ENCODE measurements around the gene LAX1.
A peak's percentile ranks its signal among the peaks of the same experiment; 100 is the strongest.
"Not testable (repeated sequence)": the region's sequence is repeated elsewhere in the genome, so short reads cannot be mapped to it uniquely, and the experiment has no call there.

LAX1 gene, protein sequence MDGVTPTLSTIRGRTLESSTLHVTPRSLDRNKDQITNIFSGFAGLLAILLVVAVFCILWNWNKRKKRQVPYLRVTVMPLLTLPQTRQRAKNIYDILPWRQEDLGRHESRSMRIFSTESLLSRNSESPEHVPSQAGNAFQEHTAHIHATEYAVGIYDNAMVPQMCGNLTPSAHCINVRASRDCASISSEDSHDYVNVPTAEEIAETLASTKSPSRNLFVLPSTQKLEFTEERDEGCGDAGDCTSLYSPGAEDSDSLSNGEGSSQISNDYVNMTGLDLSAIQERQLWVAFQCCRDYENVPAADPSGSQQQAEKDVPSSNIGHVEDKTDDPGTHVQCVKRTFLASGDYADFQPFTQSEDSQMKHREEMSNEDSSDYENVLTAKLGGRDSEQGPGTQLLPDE

DNA sequence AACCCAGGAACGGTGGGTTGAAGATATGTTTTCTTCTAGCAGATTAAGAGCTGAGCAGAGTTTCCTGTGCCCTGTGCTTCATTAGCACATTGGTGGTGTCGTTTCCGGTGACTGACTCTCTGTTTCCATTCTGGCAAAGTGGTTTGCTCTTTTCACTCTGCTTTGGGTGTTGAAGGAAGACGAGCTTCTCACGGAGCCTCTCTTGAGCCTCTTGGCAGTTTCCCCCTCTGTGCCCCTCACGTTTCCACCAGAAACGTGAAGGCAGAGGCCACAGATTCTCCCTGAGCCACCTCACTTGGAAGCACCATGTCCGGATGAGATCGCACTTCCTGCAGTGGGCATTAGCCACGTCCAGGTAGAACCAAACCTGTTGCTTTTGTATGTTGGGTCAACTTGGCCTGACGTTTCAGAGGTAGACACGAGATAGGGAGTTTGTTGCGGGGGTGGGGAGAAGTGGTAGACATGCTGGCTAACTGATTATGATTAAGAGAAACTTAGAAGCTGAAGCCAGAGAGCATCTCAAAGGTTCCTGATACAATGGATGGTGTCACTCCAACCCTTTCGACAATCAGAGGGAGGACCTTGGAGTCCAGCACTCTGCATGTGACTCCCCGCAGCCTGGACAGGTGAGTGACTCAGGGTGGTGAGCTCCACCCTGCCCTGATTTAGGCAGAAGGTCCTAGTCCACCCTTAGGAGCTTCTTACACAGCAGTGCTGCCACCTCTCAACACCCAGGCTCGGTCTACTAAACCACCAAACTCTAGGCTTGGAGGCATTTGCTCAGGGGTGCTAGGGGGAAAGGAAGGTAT is at the start of gene LAX1:
Gene LAX1 (plus strand): TSS at position 155 of the 809 bp plus-strand sequence. CDS start 383 bp downstream, at position 538.
- peak; percentile 66 to 68 for DNase-seq (ENCODE audit: low read depth in 2 of 2, low spot score in 1 of 2)

DNA sequence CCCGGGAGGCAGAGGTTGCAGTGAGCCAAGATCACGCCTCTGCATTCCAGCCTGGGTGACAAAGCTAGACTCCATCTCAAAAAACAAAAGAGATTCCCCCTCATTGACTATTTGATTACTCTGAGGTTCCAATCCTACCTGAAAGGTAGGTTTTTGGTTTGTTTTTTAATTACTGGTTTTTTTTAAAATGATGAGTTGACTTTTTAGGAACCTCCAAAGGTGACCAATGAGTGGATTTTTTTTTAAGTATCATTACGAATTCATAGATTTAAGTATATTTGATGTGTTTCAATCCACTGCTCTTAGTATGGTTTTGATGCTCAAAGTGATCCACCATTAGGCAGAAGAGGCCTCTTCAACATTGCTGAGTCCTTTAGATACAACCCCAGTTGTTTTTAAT is 47.9 kb upstream of the LAX1 start:
- DNase-seq (ENCODE audit: low read depth in 2 of 2, low spot score in 1 of 2), result no peak

DNA sequence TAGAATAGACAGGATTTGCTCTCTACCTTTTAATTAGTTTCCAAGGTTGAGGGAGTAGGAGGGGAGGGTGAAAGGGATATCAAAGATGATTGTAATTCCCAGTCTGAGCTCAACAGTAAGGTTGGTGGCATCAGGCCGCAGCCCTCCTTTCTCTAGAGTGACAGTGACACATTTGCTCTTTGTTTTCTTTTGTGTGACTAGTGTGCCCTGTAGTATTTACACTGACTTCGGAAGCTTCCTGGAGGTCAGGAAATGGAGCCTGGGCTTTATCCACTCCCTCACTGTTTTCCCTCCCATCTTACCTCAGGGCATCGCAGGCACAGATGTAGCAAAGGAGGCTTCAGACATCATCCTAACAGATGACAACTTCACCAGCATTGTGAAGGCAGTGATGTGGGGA is 44.7 kb upstream of the LAX1 start:
- no peak for DNase-seq (ENCODE audit: low read depth in 2 of 2, low spot score in 1 of 2)

DNA sequence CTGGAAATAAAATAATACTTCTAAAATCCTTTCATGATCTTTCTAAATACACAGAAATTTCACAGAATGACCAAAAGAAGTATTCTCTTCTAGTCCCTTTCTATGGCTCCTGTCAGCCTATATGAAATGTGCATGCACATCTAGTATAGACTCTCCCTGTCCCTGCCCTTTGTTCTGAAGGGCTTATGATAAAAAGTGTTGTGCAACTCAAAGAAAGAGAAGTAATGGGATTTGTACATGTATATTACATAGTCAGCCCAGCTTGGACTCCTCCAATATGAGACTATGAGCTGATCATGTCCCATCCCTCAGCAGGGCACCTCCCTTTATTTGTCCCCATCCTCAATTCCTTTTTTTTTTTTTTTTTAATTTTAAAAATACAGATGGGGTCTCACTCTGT is 42.1 kb upstream of the LAX1 start:
- DNase-seq (ENCODE audit: low read depth in 2 of 2, low spot score in 1 of 2), result no peak

DNA sequence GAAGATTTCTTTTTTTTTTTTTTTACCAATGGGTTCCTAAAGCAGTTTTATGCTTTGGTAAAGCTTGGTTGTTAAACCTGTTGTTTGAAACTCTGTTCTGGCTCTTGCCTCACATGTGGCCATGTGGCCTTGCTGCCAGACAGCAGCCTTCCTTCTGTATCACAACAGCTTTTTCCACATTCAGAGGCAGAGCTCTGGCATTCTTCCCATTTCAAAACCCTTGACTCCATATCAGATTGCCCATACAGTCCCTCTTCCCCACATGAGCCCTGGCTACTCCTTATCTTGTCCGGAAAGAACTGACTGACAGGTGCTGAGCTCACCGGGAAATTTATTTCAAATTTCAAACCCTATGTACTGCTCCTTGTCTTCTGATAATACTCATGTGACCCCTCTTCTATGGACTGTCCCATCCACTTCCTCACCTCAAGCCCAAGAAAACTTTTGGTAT is 38.5 kb upstream of the LAX1 start:
- DNase-seq (ENCODE audit: low read depth in 2 of 2, low spot score in 1 of 2), result no peak

DNA sequence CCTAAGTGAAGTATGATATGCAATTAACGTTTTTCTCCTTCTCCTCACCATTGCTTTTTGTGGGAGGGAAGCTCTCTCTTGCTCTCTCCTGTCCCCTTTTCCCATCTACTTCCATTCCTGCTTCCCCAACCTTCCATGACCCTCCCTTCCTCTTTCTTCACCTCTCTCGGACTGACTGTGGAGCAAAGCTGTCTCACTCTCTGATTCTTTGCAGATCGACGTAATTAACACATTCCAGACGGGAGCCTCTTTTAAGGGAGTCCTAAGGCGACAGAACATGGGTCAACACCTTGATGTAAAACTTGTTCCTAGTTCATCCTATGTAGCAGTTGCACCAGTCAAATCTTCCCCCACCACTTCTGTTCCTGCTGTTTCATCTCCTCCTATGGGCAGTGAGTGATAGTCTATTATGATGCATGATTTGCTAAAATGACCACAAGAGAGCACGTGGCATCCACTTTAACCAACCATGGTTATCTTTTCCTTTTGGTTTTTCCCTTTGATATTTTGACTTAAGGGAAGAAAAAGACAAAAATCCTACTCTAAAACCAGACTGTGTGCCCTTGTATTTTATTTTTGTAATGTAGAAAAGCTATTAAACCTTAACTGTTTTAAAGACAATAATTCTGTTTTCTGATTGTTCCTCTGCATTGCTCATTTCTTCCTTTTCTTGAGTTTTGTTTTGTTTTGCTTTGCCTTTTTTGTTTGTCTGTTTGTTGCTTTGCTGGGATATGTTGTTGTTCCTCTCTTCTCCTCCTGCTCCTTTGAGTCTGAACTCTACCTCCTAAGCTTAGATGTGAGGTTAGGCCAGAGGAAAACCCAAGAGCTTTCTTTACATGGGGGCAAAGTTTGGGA is 31.7 kb upstream of the LAX1 start:
- DNase-seq (ENCODE audit: low read depth in 2 of 2, low spot score in 1 of 2), result no peak

DNA sequence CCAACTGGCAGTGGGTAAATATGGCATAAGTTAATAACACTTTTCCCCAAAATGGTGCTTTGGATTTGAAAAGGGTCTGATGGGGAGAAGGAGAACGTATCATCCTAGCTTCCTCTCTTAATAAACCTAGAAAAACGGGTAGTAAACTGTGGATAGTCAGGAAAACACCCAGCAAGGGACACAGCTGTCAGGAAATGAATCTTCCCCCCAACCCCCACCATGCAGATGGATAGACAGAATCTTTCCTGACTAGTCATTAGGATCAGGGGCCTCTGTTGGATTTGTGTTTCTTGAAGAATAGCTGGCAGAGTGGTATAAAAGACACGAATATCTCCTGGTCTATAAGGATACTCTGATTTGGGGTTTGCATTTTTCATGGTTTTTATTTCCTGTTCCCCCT is 22.5 kb upstream of the LAX1 start:
- DNase-seq (ENCODE audit: low read depth in 2 of 2, low spot score in 1 of 2), result no peak

DNA sequence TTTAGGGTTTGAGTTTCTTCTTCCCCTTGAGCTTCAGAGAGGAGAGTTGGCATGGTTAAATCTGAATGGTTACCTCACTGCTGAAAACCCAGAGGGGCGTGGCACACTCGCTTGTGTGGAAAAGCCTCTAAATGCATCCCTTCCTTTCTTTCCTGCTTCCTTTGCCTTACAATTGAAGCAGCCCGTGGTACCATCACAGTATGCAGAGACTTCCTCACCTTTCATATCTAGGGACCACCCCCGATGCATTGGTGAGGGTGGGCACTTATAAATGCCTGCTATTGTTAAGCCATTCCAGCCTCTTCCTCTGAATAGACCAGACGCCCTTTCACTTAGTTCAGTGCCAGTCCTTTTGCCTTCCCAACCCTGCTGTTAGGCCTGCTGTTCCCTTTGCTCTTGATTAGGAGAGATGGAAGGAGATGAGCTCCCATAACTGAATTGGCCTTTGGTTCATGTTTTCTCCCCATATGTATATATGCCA is 21.9 kb upstream of the LAX1 start:
- no peak for DNase-seq (ENCODE audit: low read depth in 2 of 2, low spot score in 1 of 2)

DNA sequence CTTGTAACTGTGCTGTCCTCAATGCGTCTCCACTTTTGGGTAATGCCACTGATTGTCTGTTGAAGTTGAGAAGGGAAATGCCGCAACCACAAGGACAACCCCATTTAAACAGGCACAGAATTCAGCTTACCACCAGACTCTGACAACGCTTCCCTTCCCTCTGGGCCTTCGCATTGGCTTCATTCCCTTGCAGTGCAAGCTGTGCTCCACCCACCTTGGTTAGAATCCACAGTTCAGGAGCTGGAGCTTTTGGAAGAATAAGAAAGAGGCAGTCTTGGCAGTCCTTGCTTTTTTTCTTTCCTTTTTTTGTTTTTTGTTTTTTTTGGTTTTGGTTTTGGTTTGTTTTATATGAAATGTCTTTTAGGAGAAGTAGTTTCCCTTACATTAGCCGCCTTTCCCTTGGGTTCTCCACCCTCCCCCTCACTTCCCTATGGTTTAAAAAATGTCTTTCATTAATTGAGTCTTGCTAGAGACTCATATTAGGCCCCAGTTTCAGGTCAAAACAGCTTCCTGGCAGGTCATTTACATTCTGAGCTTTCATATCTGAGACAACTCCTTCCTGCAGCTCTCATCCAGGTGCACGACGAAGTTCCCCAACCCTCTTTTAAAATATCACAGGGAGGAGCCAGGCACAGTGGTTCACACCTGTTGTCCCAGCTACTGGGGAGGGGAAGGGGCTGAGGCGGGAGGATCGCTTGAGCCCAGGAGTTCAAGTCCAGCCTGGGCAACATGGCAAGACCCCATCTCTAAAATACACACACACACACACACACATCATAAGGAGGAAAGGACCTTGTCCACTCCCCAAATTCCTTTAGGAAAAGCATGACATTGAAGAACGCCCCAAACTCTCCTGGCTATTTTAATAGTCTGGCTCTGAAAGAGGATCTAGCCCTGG is 20.7 kb upstream of the LAX1 start:
- DNase-seq (ENCODE audit: low read depth in 2 of 2, low spot score in 1 of 2), result no peak

DNA sequence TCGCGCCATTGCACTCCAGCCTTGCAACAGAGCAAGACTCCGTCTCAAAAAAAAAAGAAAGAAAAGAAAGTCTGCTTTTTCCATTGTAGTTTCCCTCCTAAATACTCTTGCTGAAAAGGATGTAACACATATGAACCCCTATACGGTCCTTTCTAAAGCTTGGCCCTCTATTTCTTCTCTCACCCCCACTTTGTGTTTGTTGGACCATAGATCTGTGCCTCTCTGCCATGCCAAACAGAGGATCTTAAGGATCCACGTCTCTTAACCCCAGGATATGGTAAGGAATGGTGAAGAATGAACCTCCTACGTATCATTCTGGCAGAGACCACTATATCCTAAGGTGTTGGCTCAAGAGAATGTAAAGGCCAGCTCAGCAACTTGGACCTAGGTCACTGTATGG is 18.7 kb upstream of the LAX1 start:
- no peak for DNase-seq (ENCODE audit: low read depth in 2 of 2, low spot score in 1 of 2)

DNA sequence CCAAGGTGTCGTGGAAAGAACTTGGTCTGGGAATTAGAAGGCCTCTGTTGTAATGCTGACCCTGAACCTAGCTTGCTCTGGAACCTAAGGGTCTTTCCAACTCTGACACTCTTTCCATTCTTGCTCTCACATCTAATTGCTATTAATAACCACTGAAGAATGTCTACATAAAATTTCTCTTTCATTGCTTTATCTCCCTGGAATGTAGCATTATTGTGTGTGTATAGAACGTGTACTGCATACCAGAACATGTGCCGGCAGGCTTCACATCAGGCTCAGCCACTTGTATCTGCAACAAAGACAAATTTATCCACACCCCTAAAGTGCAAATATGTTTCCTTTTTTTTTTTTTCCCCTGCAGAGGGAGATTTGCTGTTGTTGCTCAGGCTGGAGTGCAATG is 13.9 kb upstream of the LAX1 start:
- no peak for DNase-seq (ENCODE audit: low read depth in 2 of 2, low spot score in 1 of 2)

DNA sequence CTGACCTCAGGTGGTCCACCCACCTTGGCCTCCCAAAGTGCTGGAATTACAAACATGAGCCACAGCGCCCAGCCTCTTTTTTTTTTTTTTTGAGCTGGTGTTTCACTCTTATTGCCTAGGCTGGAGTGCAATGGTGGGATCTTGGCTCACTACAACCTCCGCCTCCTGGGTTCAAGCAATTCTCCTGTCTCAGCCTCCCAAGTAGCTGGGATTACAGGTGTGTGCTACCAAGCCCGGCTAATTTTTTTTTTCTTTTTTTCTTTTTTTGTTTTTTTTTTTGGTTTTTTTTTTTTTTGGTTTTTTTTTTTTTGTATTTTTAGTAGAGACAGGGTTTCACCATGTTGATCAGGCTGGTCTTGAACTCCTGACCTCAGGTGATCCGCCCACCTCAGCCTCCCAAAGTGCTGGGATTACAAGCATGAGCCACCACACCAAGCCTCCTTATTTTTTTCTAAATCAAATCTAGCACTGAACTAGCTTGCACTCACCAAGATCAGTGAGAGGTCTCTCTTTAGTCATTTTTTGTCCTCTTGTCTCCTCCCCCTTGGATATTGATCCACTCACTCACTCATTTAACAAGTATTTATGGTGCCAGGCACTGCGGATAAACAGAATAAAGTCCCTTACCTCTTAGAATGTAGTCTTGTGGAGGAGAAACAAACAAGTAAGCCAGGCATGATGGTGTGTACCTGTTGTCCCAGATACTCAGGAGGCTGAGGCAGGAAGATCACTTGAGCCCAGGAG is 13.2 kb upstream of the LAX1 start:
- DNase-seq (ENCODE audit: low read depth in 2 of 2, low spot score in 1 of 2), result not testable (repeated sequence)

DNA sequence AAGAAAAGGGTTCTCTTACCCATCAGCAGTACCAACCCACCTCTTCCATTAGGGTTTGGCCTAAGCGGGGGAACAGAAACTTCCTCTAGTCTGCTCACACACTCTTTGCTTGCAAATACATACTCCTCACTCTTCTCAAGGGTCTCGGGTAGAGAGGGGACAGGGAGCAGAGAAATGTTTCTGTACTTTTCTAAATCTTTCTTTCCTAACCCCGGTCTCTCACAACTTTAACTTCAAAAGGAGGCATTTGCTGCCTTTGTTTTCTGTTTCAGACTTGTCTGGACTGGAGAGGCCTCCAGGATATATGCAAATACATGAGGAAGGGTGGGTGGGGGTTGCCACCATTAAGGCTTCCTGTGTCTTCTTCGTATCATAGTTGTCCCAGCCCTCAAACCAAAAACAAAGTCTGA is 10.5 kb upstream of the LAX1 start:
- DNase-seq (ENCODE audit: low read depth in 2 of 2, low spot score in 1 of 2), result no peak

DNA sequence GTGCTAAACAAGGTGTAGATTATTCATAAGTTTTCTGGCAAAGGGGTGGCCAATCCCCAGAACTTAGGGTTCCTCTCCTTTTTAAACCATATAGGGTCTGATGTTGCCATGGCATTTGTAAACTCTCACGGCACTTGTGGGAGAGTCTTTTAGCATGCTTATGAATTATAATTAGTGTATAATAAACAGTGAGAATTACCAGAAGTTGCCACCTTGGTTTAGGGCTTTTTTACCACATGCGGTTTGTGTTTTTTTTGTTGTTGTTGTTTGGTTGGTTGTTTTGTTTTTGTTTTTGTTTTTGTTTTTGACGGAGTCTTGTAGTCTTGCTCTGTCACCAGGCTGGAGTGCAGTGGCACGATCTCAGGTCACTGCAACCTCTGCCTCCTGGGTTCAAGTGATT is 8.9 kb upstream of the LAX1 start:
- no peak for DNase-seq (ENCODE audit: low read depth in 2 of 2, low spot score in 1 of 2)

DNA sequence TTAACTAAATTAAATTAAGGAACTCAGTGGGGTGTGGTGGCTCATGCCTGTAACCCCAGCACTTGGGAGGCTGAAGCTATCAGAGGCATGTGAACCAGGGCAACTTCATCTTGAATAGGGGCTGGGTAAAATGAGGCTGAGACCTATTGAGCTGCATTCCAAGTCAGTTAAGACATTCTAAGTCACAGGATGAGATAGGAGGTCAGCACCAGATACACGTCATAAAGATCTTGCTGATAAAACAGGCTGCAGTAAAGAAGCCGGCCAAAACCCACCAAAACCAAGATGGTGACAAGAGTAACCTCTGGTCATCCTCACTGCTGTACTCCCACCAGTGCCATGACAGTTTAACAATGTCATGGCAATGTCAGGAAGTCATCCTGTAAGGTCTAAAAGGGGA is 6.2 kb upstream of the LAX1 start:
- not testable (repeated sequence) for DNase-seq (ENCODE audit: low read depth in 2 of 2, low spot score in 1 of 2)

DNA sequence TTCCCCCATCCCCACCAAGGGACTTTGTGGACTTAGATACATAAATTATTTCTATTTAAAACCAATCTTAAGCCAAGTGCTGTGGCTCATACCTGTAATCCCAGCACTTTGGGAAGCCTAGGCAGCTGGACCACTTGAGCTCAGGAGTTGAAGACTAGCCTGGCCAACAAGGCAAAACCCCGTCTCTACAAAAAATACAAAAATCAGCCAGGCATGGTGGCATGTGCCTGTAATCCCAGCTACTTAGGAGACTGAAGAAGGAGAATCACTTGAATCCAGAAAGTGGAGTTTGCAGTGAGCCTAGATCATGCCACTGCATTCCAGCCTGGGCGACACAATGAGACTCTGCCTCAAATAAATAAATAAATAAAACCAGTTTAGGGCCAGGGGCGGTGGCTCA is 4.5 kb upstream of the LAX1 start:
- DNase-seq (ENCODE audit: low read depth in 2 of 2, low spot score in 1 of 2), result no peak

DNA sequence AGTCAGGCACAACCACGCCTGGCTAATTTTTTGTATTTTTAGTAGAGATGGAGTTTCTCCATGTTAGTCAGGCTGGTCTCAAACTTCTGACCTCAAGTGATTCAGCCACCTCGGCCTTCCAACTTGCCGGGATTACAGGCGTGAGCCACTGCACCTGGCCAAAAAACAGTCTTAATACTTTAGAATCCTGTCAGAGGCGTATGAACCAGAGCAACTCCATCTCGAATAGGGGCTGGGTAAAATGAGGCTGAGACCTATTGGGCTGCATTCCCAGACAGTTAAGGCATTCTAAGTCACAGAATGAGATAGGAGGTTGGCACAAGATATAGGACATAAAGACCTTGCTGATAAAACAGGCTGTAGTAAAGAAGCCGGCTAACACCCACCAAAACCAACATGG is 3.0 kb upstream of the LAX1 start:
- not testable (repeated sequence) for DNase-seq (ENCODE audit: low read depth in 2 of 2, low spot score in 1 of 2)

DNA sequence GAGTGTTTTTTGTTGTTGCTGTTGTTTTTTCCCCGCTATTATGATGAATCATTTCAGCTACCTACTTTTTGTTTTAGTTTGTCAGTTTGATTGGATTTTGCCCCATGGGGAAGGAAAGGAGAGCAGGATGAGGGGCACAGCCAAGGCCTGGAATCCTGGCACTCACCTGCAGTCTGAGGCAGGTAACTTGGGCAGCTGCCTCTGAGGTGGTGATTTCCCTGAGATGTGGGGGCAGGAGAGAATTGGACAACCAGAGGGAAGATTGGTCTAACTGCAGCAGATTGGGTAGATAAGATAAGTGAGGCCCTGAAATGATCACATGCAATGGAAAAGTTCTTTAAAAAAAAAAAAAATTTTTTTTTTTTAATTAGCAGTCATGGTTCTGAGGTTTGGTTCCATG is 1.5 kb upstream of the LAX1 start:
- no peak for DNase-seq (ENCODE audit: low read depth in 2 of 2, low spot score in 1 of 2)

All from stimulated activated CD8-positive, alpha-beta memory T cell treated with anti-CD3 and anti-CD28 coated beads, Interleukin-4, amount 100 ng/mL, for 4 hours (primary cell).